Measurements from ENCODE around the gene HAO1.

HAO1 gene

DNA sequence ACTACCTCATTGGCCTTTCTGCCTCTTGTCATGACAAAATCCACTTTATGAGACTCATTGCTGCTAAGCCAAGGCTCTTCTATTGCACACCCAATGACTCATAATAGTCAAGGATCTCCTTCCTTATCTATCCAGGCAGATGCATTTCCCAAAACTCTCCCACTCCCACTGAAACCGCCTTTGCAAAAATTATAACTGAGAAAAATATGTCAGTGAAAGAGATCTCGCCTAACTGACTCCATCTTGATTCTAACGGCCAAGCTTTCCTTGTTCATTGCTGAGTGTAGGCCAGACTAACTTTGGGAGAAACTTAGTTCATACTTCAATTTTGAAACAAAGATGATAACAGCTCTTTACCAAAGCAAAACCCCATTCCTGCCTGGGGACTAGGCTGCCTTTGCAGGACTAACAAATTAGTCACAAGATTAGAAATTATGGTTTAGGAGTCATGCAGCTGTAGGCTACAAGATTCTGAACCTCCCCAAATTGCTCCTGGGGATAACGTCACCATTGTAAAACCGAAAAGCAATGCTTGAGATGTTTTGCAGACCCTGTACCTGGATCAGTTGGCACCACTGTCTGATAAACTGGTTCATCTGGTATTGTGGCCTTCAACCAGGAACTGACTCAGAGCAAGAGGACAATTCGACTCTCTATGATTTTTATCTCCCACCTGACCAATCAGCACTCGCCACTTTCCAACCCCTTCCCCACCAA is 47.1 kb downstream of the HAO1 start:
- DNase-seq (ENCODE audit: low spot score): no peak
- in situ Hi-C loops (cut with MboI; ENCODE audit: low sequenced_read_pairs, unreplicated experiment): no loop called here
- TF ChIP-seq, protein P1, sequence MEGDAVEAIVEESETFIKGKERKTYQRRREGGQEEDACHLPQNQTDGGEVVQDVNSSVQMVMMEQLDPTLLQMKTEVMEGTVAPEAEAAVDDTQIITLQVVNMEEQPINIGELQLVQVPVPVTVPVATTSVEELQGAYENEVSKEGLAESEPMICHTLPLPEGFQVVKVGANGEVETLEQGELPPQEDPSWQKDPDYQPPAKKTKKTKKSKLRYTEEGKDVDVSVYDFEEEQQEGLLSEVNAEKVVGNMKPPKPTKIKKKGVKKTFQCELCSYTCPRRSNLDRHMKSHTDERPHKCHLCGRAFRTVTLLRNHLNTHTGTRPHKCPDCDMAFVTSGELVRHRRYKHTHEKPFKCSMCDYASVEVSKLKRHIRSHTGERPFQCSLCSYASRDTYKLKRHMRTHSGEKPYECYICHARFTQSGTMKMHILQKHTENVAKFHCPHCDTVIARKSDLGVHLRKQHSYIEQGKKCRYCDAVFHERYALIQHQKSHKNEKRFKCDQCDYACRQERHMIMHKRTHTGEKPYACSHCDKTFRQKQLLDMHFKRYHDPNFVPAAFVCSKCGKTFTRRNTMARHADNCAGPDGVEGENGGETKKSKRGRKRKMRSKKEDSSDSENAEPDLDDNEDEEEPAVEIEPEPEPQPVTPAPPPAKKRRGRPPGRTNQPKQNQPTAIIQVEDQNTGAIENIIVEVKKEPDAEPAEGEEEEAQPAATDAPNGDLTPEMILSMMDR (IDR thresholded peaks at IDR 0.05; ENCODE audit: borderline replicate concordance, control extremely low read depth, extremely low read depth, insufficient read depth, missing control alignments): no peak

DNA sequence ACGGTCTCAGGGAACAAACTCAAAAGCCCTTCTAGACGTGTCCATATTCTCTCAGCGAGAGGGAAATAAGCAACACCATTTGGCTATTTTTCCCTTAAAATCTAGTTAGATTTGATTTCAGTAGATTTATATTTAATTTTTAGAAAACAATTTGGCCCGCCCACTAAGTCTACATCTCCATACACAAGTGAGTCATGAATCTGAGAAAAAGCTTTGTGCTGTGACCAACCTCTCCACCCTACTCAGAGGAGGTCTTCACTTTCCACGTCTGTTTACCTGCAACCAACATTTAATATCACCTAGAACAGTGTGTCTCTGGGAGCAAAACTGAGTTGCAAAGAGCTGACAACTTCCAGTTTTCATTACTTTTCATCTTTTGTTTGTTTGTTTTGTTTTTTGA is 48.6 kb downstream of the HAO1 start:
- no peak for DNase-seq (ENCODE audit: low spot score)
- in situ Hi-C loops (cut with MboI; ENCODE audit: low sequenced_read_pairs, unreplicated experiment): no loop called here
- TF ChIP-seq, protein P1 (IDR thresholded peaks at IDR 0.05; ENCODE audit: borderline replicate concordance, control extremely low read depth, extremely low read depth, insufficient read depth, missing control alignments): no peak

DNA sequence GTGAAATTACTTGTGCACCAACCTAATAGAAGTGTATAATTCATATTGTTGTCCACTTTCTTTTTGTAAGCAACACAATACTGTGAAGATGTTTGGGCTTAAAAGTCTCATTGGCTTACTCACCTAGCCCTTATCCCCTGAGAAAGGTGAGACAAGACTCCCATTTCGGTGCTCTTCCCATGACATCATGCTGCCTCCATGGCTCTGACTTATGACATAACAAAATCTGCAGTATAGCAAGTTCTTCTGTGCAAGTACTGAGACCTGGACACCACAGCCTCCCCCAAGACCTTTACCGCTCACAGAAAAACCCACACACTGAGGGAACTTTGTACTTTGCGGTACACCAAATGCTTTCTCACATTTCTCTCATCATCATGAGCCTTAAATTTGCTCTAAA is 50.5 kb downstream of the HAO1 start:
- TF ChIP-seq, protein P1 (IDR thresholded peaks at IDR 0.05; ENCODE audit: borderline replicate concordance, control extremely low read depth, extremely low read depth, insufficient read depth, missing control alignments): no peak
- no peak for DNase-seq (ENCODE audit: low spot score)
- in situ Hi-C loops (cut with MboI; ENCODE audit: low sequenced_read_pairs, unreplicated experiment): no loop called here

DNA sequence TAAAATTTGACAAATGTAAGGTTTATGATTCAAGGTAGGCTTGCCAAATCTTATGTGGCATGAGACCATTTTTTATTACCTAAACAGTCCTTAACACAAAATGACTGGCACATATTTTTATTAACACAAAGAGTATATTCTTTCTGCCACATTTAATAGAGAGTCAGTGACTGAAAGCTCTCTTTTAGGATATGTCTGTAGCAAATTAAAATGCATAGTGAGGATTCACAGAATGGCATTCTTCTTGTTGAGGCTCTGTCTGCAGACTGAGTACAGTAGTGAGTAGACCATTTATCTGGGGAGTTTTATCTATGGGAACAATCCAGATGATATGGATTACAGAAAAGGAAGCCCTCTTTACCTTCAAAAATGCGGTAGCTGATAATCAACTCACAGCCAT is 56.5 kb downstream of the HAO1 start:
- in situ Hi-C loops (cut with MboI; ENCODE audit: low sequenced_read_pairs, unreplicated experiment): no loop called here
- no peak for DNase-seq (ENCODE audit: low spot score)
- TF ChIP-seq, protein P1 (IDR thresholded peaks at IDR 0.05; ENCODE audit: borderline replicate concordance, control extremely low read depth, extremely low read depth, insufficient read depth, missing control alignments): no peak

DNA sequence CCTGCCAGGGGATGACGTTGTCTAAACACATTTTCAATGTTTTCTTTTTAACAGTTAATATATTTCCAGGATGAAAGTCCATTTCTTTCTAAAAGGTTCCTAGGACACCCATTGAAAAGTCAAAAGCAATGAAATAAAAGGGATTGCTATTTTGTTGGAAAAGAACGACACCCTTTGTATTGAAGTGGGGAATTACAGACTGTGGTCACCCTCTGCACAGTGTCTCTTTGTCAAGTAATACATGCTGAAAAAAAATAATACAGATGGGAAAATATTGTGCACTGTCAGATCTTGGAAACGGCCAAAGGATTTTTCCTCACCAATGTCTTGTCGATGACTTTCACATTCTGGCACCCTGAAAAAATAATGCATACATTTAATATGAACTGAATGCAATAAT is 56.9 kb downstream of the HAO1 start:
- no peak for DNase-seq (ENCODE audit: low spot score)
- TF ChIP-seq, protein P1 (IDR thresholded peaks at IDR 0.05; ENCODE audit: borderline replicate concordance, control extremely low read depth, extremely low read depth, insufficient read depth, missing control alignments): no peak
- in situ Hi-C loops (cut with MboI; ENCODE audit: low sequenced_read_pairs, unreplicated experiment): no loop called here

DNA sequence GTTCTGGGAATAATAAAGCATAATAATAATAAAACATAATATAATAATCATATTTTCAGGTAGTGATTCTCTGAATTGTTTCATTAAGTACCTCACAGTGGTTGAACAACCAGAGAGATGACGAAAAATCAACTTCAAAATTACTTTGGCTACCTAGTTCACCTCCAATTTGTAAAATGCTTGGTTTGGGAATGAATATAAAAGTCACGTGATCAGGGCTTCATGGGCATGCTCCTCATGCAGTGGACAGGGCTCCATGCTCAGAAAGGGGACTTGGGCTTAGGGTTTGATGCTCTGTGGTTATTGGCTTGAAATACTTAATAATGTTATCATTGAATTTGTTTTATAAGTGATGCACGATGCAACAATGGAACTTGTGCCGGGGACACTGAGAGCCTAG is 58.2 kb downstream of the HAO1 start:
- no peak for DNase-seq (ENCODE audit: low spot score)
- in situ Hi-C loops (cut with MboI; ENCODE audit: low sequenced_read_pairs, unreplicated experiment): no loop called here
- TF ChIP-seq, protein P1 (IDR thresholded peaks at IDR 0.05; ENCODE audit: borderline replicate concordance, control extremely low read depth, extremely low read depth, insufficient read depth, missing control alignments): no peak

Data from GM13976 (cell line).